Measurements from ENCODE around the gene PRSS8.
"Not testable (repeated sequence)": the region's sequence is repeated elsewhere in the genome, so short reads cannot be mapped to it uniquely, and the experiment has no call there.

Gene PRSS8

GRCh38 chr16:31143694-31144148 is 8.2 kb upstream of the PRSS8 start:
- no peak for FAIRE-seq

DNA sequence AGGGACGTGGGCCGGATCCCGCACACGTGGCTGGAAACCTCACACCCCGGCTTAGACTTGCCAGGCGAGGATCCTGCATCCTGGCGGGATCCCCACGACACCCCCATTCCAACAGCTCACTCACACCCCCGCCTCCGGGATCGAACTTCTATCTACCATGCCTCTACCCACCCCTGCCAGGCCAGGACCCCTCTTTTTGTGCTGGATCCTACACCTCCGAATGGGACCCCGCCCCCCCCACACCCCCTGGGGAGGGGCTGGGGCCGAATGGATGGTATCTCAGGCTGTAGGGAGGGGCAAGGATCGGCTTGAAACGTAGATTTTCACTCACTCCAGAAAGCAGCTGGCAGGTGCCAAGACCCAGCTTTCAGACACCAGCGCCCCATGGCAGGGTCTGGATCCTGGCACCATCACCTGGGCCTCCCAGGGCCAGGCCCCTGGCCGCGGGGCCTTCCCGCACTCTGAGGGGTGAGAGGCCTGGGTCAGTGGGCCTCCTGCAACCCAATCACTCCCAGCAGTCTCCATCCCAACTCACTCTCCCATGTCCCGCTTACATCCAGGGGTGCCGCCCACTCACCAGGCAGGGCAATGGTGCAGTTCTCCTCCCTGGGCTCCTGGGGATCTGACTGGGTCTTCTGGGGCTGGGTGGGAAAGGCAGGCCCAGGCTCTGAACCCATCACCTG is 7.6 kb upstream of the PRSS8 start:
- FAIRE-seq, result no peak

DNA sequence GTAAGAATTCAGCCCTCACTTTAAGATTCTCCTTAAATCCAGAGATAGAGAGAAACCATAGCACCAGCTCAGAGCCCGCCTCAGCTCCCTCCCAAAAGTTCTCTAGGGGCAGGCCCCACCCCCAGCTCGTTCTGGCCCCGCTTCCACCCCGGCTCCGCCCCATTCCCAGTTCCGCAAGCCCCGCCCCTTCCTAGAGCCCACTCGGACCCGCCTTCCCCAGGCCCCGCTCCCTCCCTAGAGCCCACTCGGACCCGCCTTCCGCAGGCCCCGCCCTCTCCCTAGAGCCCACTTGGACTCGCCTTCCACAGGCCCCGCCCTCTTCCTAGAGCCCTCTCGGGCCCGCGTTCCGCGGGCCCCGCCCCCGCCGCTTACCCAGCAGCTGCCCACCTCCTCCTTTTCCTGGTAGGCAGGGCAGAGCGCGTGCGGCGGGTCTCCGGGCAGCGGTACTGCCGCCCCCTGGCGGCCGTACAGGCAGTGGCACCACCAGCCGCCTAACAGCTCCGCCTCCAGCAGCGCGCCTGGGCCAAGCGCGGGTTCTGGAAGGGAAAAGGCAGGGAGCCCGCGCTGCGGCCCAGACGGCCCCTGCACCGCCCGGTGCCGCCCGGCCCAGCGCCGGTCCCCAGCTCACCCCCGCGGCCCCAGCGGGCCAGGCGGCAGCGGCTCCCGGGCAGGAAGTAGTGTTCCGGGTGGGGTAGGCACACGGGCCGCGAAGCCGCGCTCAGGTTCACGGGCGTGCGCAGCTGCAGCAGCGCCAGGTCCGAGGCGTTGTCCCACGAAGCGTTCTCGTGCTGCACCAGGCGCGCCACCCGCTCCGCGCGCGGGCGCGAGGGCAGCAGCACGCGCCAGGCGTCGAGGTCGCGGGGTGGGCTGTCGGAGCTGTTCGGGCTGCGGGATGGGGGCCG is 6.8 kb upstream of the PRSS8 start:
- FAIRE-seq, result peak; percentile 84

- no peak for FAIRE-seq
Observed at GRCh38 chr16:31141489-31142108, 6.1 kb upstream of the PRSS8 start.

DNA sequence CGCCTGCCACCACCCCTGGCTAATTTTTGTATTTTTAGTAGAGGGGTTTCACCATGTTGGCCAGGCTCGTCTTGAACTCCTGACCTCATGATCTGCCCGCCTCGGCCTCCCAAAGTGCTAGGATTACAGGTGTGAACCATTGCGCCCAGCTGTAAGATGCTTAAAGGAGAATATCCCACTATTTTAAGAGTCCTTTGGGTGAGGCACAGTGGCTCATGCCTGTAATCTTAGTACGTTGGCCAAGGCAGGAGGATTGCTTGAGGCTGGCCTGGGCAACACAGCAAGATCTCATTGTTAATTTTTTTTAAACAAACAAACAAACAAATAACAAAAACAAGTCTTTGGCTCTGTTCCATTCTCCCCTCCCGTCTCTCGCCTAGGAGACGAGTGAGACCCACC is 5.5 kb upstream of the PRSS8 start:
- not testable (repeated sequence) for FAIRE-seq

GRCh38 chr16:31138621-31139578 is 3.4 kb upstream of the PRSS8 start:
- no peak for FAIRE-seq

DNA sequence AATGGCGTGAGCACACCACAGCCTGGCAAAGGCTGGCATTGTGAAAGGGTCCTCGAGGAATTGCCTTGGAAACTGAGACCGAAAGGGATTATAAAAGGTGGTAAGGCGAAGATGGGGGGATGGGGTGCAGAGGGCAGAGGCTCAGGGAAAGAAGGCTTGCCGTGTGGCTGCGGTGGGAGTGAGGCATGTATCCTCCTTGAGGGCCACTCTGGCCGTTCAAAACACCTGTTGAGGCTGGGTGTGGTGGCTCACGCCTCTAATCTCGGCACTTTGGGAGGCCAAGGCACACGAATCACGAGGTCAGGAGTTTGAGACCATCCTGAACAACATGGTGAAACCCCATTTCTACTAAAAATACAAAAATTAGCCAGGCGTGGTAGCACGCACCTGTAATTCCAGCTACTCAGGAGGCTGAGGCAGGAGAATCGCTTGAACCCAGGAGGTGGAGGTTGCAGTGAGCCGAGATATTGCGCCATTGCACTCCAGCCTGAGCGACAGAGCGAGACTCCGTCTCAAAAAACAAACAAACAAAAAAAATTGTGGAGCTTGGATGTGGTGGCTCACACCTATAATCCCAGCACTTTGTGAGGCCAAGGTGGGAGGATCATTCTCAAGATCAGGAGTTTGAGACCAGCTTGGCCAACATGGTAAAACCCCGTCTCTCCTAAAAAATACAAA is 1.4 kb upstream of the PRSS8 start:
- FAIRE-seq, result not testable (repeated sequence)

DNA sequence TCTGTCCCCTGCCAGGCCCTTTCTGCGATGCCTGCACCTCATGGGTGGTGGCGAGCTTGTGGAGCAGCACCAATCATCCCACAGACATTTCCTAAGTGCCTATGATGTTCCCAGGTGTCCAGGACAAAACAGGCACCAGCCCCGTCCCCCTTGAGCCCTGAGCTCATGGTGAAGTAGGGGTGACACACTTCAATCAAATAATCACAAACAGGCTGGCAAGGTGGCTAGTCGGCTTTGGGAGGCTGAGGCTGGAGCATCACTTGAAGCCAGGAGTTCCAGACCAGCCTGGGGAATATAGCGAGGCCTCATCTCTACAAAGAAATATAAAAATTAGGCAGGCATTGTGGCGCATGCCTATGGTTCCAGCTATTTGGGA is 748 bp upstream of the PRSS8 start:
- no peak for FAIRE-seq

GRCh38 chr16:31134625-31135534 is 647 bp downstream of the PRSS8 start:
- FAIRE-seq, result no peak

- no peak for FAIRE-seq
Observed at GRCh38 chr16:31134091-31134571, 1.4 kb downstream of the PRSS8 start.

- FAIRE-seq, result no peak
Observed at GRCh38 chr16:31133046-31133501, 2.5 kb downstream of the PRSS8 start.

- FAIRE-seq, result no peak
Observed at GRCh38 chr16:31132303-31132979, 3.1 kb downstream of the PRSS8 start.

- FAIRE-seq, result no peak
Observed at GRCh38 chr16:31131841-31132271, 3.7 kb downstream of the PRSS8 start.

DNA sequence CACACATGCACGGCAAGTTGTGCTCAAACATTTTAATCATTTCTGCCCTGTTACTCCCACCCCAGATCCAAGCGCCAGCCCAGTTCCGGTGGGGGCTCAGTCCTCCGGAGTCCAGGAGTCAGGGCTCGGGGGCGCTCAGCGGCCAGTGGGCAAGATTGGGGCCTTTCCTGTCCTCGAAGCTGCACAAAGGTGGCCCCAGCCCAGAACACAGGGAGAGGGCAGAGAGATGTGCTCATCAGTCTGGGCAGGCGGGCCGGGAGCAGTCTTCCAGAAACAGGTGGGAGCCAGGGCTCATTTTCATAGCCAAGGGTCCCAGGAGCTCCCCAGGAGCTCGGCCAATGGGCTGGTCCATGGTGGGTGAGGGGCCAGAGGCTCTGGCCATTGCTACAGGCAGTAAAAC is 4.1 kb downstream of the PRSS8 start:
- FAIRE-seq, result no peak

- FAIRE-seq, result no peak
Observed at GRCh38 chr16:31130899-31131298, 4.6 kb downstream of the PRSS8 start.

- FAIRE-seq, result no peak
Observed at GRCh38 chr16:31130336-31130891, 5.1 kb downstream of the PRSS8 start.

DNA sequence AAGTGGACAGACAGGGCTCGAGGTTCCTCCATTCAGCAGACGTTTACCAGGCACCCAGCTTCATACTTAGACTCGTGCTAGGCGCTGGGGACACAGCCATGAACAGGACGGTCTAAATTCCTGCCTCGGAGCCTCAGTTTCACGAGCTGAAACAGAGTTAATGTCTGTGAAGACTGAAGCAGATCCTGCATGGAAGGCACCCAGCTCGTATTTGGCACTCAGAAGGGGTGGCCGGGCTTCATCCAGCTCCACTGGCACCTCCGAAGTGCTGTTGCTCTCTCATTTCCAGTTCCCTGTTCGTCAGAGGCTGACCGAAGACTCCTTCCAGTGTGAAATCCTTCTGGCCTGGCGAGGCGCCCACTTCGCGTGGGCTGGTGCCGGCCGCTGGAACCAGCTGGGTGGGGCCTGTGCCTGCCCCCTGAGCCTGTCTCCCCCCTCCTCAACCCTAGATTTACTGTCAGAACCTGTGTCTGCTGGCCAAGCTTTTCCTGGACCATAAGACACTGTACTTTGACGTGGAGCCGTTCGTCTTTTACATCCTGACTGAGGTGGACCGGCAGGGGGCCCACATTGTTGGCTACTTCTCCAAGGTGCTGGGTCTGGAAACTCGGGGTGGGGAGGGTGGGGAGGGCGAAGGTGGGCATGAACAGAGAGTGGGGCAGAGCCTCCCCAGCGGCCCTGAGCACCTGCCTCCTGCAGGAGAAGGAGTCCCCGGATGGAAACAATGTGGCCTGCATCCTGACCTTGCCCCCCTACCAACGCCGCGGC is 5.8 kb downstream of the PRSS8 start:
- FAIRE-seq, result no peak

DNA sequence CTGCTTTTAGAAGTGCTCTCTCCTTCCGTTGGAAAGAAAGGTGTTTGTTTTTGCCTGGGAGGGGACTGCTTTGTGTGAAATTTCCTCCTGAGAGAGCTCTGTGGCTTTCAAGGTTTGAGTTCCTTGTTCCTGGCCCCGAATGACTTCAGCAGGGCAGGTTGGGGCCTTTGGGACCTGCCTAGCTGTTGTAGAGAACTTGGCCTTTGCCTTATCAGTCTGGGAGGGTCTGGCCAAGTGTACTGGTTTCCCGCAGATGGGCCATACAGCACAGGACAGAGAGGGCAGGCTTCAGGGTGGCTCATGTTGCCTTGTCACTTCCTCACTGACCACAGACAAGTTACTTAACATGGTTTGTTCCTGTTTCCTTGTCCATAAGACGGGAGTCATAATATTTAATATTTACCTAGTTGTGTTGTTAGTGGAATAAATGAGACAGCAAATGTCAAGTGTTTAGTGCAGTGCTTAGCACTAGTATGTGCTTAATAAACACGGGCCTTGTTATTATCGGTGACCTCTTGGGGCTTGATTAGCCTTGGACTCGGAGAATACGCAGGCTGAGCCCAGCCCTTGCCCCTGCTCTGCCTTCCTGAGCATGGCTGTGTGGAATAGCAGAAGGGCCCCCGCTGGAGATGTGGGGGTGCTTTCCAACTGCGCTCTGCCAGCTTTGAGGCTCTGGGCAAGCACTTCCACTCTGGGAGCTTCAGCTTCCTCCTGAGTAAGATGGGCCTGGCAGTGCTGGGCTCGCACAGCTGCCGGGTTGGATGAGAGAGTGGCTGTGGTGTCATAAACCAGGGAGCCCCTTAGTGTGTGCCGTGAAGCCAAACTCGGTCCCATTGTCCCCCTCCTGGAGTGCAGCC is 6.6 kb downstream of the PRSS8 start:
- no peak for FAIRE-seq
